HepG2 (cell line): ENCODE results near the gene CRNKL1. TPM values are rescaled to one million over a fixed set of nuclear protein-coding genes. Genes with fewer than 3 reads are reported as not detected.

Source experiments
- ARHGAP35 ChIP-seq: sonication (generic); formaldehyde crosslinking; IDR thresholded peaks from 2 replicates; pipeline ENCODE4 v1.9.0; 2022; ENCODE audit warnings: mild to moderate bottlenecking, inconsistent platforms, moderate library complexity, missing genetic modification reagents, borderline replicate concordance
- ATF5 ChIP-seq: sonication (generic); formaldehyde crosslinking; IDR thresholded peaks from 2 replicates; pipeline ENCODE4 v1.4.0; 2020; ENCODE audit warnings: mild to moderate bottlenecking, low read depth, missing genetic modification reagents
- DRAP1 ChIP-seq: IDR thresholded peaks from 2 replicates; pipeline ENCODE4 v1.6.1; 2016; ENCODE audit warnings: missing genetic modification reagents, missing compliant biosample characterization
- GABPB1 ChIP-seq: IDR thresholded peaks from 2 replicates; pipeline ENCODE4 v1.6.1; 2016; ENCODE audit warnings: mild to moderate bottlenecking, missing genetic modification reagents, moderate library complexity, missing compliant biosample characterization
- GFI1 ChIP-seq: sonication (generic); formaldehyde crosslinking; IDR thresholded peaks from 2 replicates; pipeline ENCODE4 v1.5.0; 2020; ENCODE audit warnings: missing genetic modification reagents, mild to moderate bottlenecking, borderline replicate concordance
- HDAC1 ChIP-seq: sonication (generic); formaldehyde crosslinking; IDR thresholded peaks from 2 replicates; pipeline ENCODE4 v1.5.1; 2020; ENCODE audit warnings: mild to moderate bottlenecking, missing genetic modification reagents
- HHEX ChIP-seq: IDR thresholded peaks from 2 replicates; pipeline ENCODE4 v1.6.1; 2016; ENCODE audit warnings: control low read depth
- HMG20A ChIP-seq: IDR thresholded peaks from 2 replicates; pipeline ENCODE4 v1.6.1; 2016; ENCODE audit warnings: borderline replicate concordance
- NFE2 ChIP-seq: sonication (generic); formaldehyde crosslinking; IDR thresholded peaks from 2 replicates; pipeline ENCODE4 v1.4.0; 2020; ENCODE audit warnings: missing genetic modification reagents
- PHF20 ChIP-seq: sonication (generic); formaldehyde crosslinking; IDR thresholded peaks from 2 replicates; pipeline ENCODE4 v1.5.0; 2020; ENCODE audit warnings: mild to moderate bottlenecking, missing genetic modification reagents
- PHF5A ChIP-seq: IDR thresholded peaks from one replicate; pipeline ENCODE4 v1.6.1; 2018; ENCODE audit warnings: low read depth, missing genetic modification reagents; ENCODE audit not compliant: unreplicated experiment
- SIX1 ChIP-seq: sonication (generic); formaldehyde crosslinking; IDR thresholded peaks from 2 replicates; pipeline ENCODE4 v1.4.0; 2020; ENCODE audit warnings: missing genetic modification reagents, borderline replicate concordance
- TARDBP ChIP-seq: sonication (generic); formaldehyde crosslinking; IDR thresholded peaks from 2 replicates; pipeline ENCODE4 v1.8.0; 2022; ENCODE audit warnings: mild to moderate bottlenecking, missing genetic modification reagents
- TEF ChIP-seq: sonication (generic); formaldehyde crosslinking; IDR thresholded peaks from 2 replicates; pipeline ENCODE4 v1.5.0; 2020; ENCODE audit warnings: missing genetic modification reagents
- THAP7 ChIP-seq: sonication (generic); formaldehyde crosslinking; IDR thresholded peaks from 2 replicates; pipeline ENCODE4 v1.8.1; 2023; ENCODE audit warnings: mild to moderate bottlenecking, missing genetic modification reagents
- ZNF281 ChIP-seq: sonication (generic); formaldehyde crosslinking; IDR thresholded peaks from 2 replicates; pipeline ENCODE4 v1.4.0; 2020; ENCODE audit warnings: missing genetic modification reagents, borderline replicate concordance
- ZNF282 ChIP-seq: fragments of 450-650 bp; IDR thresholded peaks from 2 replicates; pipeline ENCODE4 v1.6.1; 2018; ENCODE audit not compliant: partially characterized antibody
- ZNF704 ChIP-seq: sonication (generic); formaldehyde crosslinking; IDR thresholded peaks from 2 replicates; pipeline ENCODE4 v1.8.1; 2023; ENCODE audit warnings: mild to moderate bottlenecking, inconsistent platforms, moderate library complexity, missing genetic modification reagents, borderline replicate concordance
- ZNF781 ChIP-seq: sonication (generic); formaldehyde crosslinking; IDR thresholded peaks from 2 replicates; pipeline ENCODE4 v1.5.1; 2020; ENCODE audit warnings: borderline replicate concordance, mild to moderate bottlenecking, missing genetic modification reagents; ENCODE audit errors: not compliant biosample characterization
- polyA plus RNA-seq, 8 experiments: library from polyadenylated mRNA; depleted of rRNA in 3 of 8; stranded (reverse) in 7 of 8; unstranded in 1 of 8; fragments of >200 nt; fragmentation: Illumina TruSeq in 4 of 8; extraction: Trizol in 4 of 8; gene quantifications; 2 replicates each; pipeline versions ENCODE4 v1.2.1 to v1.2.3, GENCODE V29; 2011 to 2016; ENCODE audit warnings: low read depth in 4 of 8, missing spikeins in 1 of 8, mixed read lengths in 1 of 8; ENCODE audit not compliant: insufficient read depth in 1 of 8
- total RNA-seq, 5 experiments: library from RNA; depleted of rRNA; stranded (reverse); fragments of >200 nt; fragmentation: Illumina TruSeq; extraction: Trizol; gene quantifications; 2 replicates each; pipeline ENCODE4 v1.2.3, GENCODE V29; 2016; ENCODE audit warnings: low read depth in 1 of 5

CRNKL1 gene
- total and polyA plus RNA-seq, 2 of the 13 experiments (the other 11 are each of a cell fraction or from before 2014, with no cell fraction given): 12.3 to 64.5 TPM

- TF ChIP-seq ATF5 (no peak), TARDBP (CRISPR knock-in tag) (peak; percentile 69; the same call in 1 of the 2 replicates), NFE2 (no peak), ZNF281 (CRISPR knock-in tag) (no peak; the same call in 1 of the 2 replicates), THAP7 (no peak), HHEX (peak; percentile 62; the same call in 1 of the 2 replicates), GABPB1 (CRISPR knock-in tag) (no peak; the same call in none of the 2 replicates), TEF (no peak), SIX1 (CRISPR knock-in tag) (peak; percentile 88; the same call in 1 of the 2 replicates), ZNF781 (no peak), ZNF282 (no peak), HDAC1 (CRISPR knock-in tag) (peak; percentile 28; the same call in 1 of the 2 replicates), PHF20 (CRISPR knock-in tag) (no peak), ZNF704 (CRISPR knock-in tag) (no peak), ARHGAP35 (no peak), PHF5A (CRISPR knock-in tag) (peak; percentile 22), HMG20A (CRISPR knock-in tag) (peak; percentile 91; the same call in 1 of the 2 replicates), GFI1 (CRISPR knock-in tag) (peak; percentile 33; the same call in 1 of the 2 replicates), DRAP1 (CRISPR knock-in tag) (peak; percentile 16; the same call in 1 of the 2 replicates)
Measured at GRCh38 chr20:20010639-20011500, 41.4 kb downstream of the CRNKL1 start (continued).
